ENCODE results near the gene PLEKHA5.

- TF ChIP-seq CTCF (IDR thresholded peaks at IDR 0.05) (no peak), POLR2AphosphoS5 (IDR thresholded peaks at IDR 0.05; ENCODE audit: low read depth, low read length) (no peak), TCF7L2 (IDR thresholded peaks at IDR 0.05; ENCODE audit: low read depth, low read length) (no peak), SIN3A (IDR thresholded peaks at IDR 0.05; ENCODE audit: borderline replicate concordance, insufficient read depth, low read depth, low read length) (no peak)
These were observed 132.2 kb downstream of the PLEKHA5 start for GRCh38 chr12:19261773-19262172.
